HCT116 (cell line): ENCODE measurements around the gene SLC1A1. TPM values are rescaled to one million over a fixed set of nuclear protein-coding genes. Genes with fewer than 3 reads are reported as not detected.

Experiments
- ATAC-seq: fragments of 200-7000 bp; cut with Tn5 transposase; 2 replicates; pipeline ENCODE4 v1.9.1; 2020; ENCODE audit warnings: mild to moderate bottlenecking, moderate library complexity
- BruUV-seq: library from RNA; stranded (reverse); fragments of 400-500 nt; replicated peaks from 2 replicates; lab custom pipeline; 2021; lab: Mats Ljungman, UMichigan
- CTCF ChIA-PET: fragments of 300-600 bp; sonication (Branson Sonifier 250); formaldehyde crosslinking; loops from one replicate; lab custom pipeline; 2021; ENCODE audit warnings: antibody characterized with exemption; lab: Charles Lee
- POLR2A ChIA-PET: fragments of 300-600, 350-600 bp; sonication (Branson Sonifier 250); formaldehyde crosslinking; loops from one replicate; lab custom pipeline; 2021; ENCODE audit warnings: antibody characterized with exemption; lab: Charles Lee
- RAD21 ChIA-PET, 2 experiments: fragments of 300-600 bp; sonication (Branson Sonifier 250); formaldehyde crosslinking; loops; one replicate each; lab custom pipeline; 2023; ENCODE audit warnings: low total read pairs in 2 of 2; ENCODE audit not compliant: uncharacterized antibody in 2 of 2, unreplicated experiment in 2 of 2, low non-redundant PET in 1 of 2; lab: Charles Lee
- DNase-seq: peaks from one replicate; pipeline ENCODE4 v3.0.0-alpha.2; 2010; ENCODE audit warnings: low read depth, low spot score
- H2AFZ ChIP-seq: fragments of 200-600 bp; shearing (Covaris generic), sonication (generic); 2 replicates; pipeline ENCODE4 v1.6.1; 2017; ENCODE audit warnings: low read depth, mixed run types, mixed read lengths, antibody characterized with exemption, low read length; ENCODE audit not compliant: poor library complexity, severe bottlenecking
- H3K27ac ChIP-seq: 2 replicates; pipeline ENCODE4 v1.5.1; 2012; ENCODE audit warnings: low read depth, low read length
- H3K27me3 ChIP-seq: fragments of 200-600 bp; sonication (generic); 2 replicates; pipeline ENCODE4 v1.6.1; 2016; ENCODE audit warnings: mixed run types, low read length, mixed read lengths; ENCODE audit not compliant: insufficient read depth
- H3K36me3 ChIP-seq, 2 experiments: fragments of 200-500 bp in 1 of 2; fragments of 200-600 bp in 1 of 2; sonication (Bioruptor generic) in 1 of 2; sonication (generic) in 1 of 2; 2 replicates each; pipeline versions ENCODE4 v1.5.1 to v1.6.1; 2014 to 2016; ENCODE audit warnings: low read length in 2 of 2, inconsistent platforms in 1 of 2, mixed read lengths in 1 of 2, mixed run types in 1 of 2; ENCODE audit not compliant: insufficient read depth in 2 of 2, control insufficient read depth in 1 of 2
- H3K4me1 ChIP-seq, 2 experiments: fragments of 200-600 bp in 1 of 2; sonication (generic) in 1 of 2; 2 replicates each; pipeline versions ENCODE4 v1.5.1 to v1.6.1; 2012 to 2017; ENCODE audit warnings: low read length in 2 of 2, inconsistent platforms in 1 of 2, mild to moderate bottlenecking in 1 of 2, mixed read lengths in 1 of 2, mixed run types in 1 of 2, moderate library complexity in 1 of 2; ENCODE audit not compliant: insufficient read depth in 2 of 2, control insufficient read depth in 1 of 2
- H3K4me2 ChIP-seq: fragments of 200-600 bp; sonication (generic); 2 replicates; pipeline ENCODE4 v1.6.1; 2017; ENCODE audit warnings: mixed run types, low read length, mixed read lengths
- H3K4me3 ChIP-seq, 2 experiments: fragments of 200-600 bp in 1 of 2; sonication (generic) in 1 of 2; replicated peaks in 1 of 2; 2 replicates each; pipeline ENCODE4 v1.5.1; 2011 to 2016; ENCODE audit warnings: low read length in 2 of 2, control low read depth in 1 of 2, low read depth in 1 of 2, mild to moderate bottlenecking in 1 of 2, mixed read lengths in 1 of 2, mixed run types in 1 of 2
- H3K79me2 ChIP-seq: fragments of 200-600 bp; sonication (generic); 2 replicates; pipeline ENCODE4 v1.6.1; 2017; ENCODE audit warnings: mild to moderate bottlenecking, mixed run types, low read length, moderate library complexity, mixed read lengths; ENCODE audit not compliant: insufficient read depth
- H3K9ac ChIP-seq: fragments of 200-600 bp; sonication (generic); 2 replicates; pipeline ENCODE4 v1.6.1; 2016; ENCODE audit warnings: low read length, mixed read lengths
- H3K9me2 ChIP-seq: fragments of 200-600 bp; sonication (generic), shearing (Covaris generic); 2 replicates; pipeline ENCODE4 v1.6.1; 2017; ENCODE audit warnings: mixed run types, mild to moderate bottlenecking, moderate library complexity; ENCODE audit not compliant: insufficient read depth
- H3K9me3 ChIP-seq, 2 experiments: fragments of 200-500 bp in 1 of 2; fragments of 200-600 bp in 1 of 2; sonication (Bioruptor generic) in 1 of 2; sonication (generic) in 1 of 2; 2 replicates each; pipeline ENCODE4 v1.6.1; 2014 to 2017; ENCODE audit warnings: low read length in 2 of 2, mixed read lengths in 2 of 2, inconsistent platforms in 1 of 2, low read depth in 1 of 2, mild to moderate bottlenecking in 1 of 2, mixed run types in 1 of 2, moderate library complexity in 1 of 2; ENCODE audit not compliant: control insufficient read depth in 1 of 2, insufficient read depth in 1 of 2
- H4K20me1 ChIP-seq: fragments of 200-600 bp; sonication (generic), shearing (Covaris generic); 2 replicates; pipeline ENCODE4 v1.6.1; 2017; ENCODE audit warnings: mixed run types, mild to moderate bottlenecking, moderate library complexity; ENCODE audit not compliant: insufficient read depth
- ATF3 ChIP-seq: IDR thresholded peaks from 2 replicates; pipeline ENCODE4 v1.6.1; 2012
- CBX3 ChIP-seq: IDR thresholded peaks from 2 replicates; pipeline ENCODE4 v1.6.1; 2012; ENCODE audit warnings: low read depth
- CEBPB ChIP-seq: IDR thresholded peaks from 2 replicates; pipeline ENCODE4 v1.6.1; 2012; ENCODE audit warnings: low read depth
- CTCF ChIP-seq, 3 experiments: fragments of 200-600 bp in 1 of 3; sonication (generic) in 1 of 3; IDR thresholded peaks in 2 of 3; conservative IDR thresholded peaks in 1 of 3; 2 replicates each; pipeline ENCODE4 v1.5.1; 2012 to 2017; ENCODE audit warnings: low read depth in 2 of 3, low read length in 2 of 3, antibody characterized with exemption in 1 of 3, borderline replicate concordance in 1 of 3, control low read depth in 1 of 3, mild to moderate bottlenecking in 1 of 3, mixed read lengths in 1 of 3, mixed run types in 1 of 3, moderate library complexity in 1 of 3; ENCODE audit not compliant: insufficient read depth in 1 of 3
- ELF1 ChIP-seq: IDR thresholded peaks from 2 replicates; pipeline ENCODE4 v1.6.1; 2012; ENCODE audit warnings: low read depth, borderline replicate concordance
- EZH2phosphoT487 ChIP-seq: fragments of 200-600 bp; IDR thresholded peaks from 2 replicates; pipeline ENCODE4 v1.6.1; 2018; ENCODE audit warnings: antibody characterized with exemption, borderline replicate concordance
- JUND ChIP-seq: IDR thresholded peaks from 2 replicates; pipeline ENCODE4 v1.6.1; 2012
- MAX ChIP-seq: IDR thresholded peaks from 2 replicates; pipeline ENCODE4 v1.6.1; 2012
- POLR2A ChIP-seq: IDR thresholded peaks from 2 replicates; pipeline ENCODE4 v1.7.0; 2011; ENCODE audit warnings: borderline replicate concordance; ENCODE audit not compliant: insufficient read depth, insufficient read length; ENCODE audit errors: extremely low read depth
- POLR2AphosphoS5 ChIP-seq: IDR thresholded peaks from 2 replicates; pipeline ENCODE4 v1.6.1; 2011; ENCODE audit warnings: mild to moderate bottlenecking, low read depth, low read length, moderate library complexity
- RAD21 ChIP-seq: IDR thresholded peaks from 2 replicates; pipeline ENCODE4 v1.6.1; 2012; ENCODE audit warnings: low read depth, mild to moderate bottlenecking
- REST ChIP-seq: IDR thresholded peaks from 2 replicates; pipeline ENCODE4 v1.6.1; 2012; ENCODE audit warnings: low read depth
- SIN3A ChIP-seq: IDR thresholded peaks from 2 replicates; pipeline ENCODE4 v1.6.1; 2012; ENCODE audit warnings: low read depth
- SP1 ChIP-seq: IDR thresholded peaks from 2 replicates; pipeline ENCODE4 v1.6.1; 2012; ENCODE audit warnings: low read depth
- TCF7L2 ChIP-seq: IDR thresholded peaks from 2 replicates; pipeline ENCODE4 v1.7.0; 2011; ENCODE audit warnings: borderline replicate concordance, inconsistent platforms; ENCODE audit not compliant: insufficient read depth, insufficient read length; ENCODE audit errors: extremely low read depth
- YY1 ChIP-seq: IDR thresholded peaks from 2 replicates; pipeline ENCODE4 v1.6.1; 2011; ENCODE audit warnings: low read length, low read depth, moderate library complexity, mild to moderate bottlenecking; ENCODE audit not compliant: insufficient replicate concordance; ENCODE audit errors: extremely low read depth
- ZFX ChIP-seq: fragments of 450-650 bp; IDR thresholded peaks from 2 replicates; pipeline ENCODE4 v1.6.1; 2017
- intact Hi-C: fragments of 100-400 bp; cut with micrococcal nuclease; formaldehyde crosslinking; loops from 2 replicates; pipeline ENCODE4 v1.10.0; 2022
- total RNA-seq: library from RNA; stranded (reverse); gene quantifications from one replicate; pipeline ENCODE4 v1.2.1, GENCODE V29; 2021; ENCODE audit not compliant: unreplicated experiment

Gene SLC1A1
- total RNA-seq, 1 experiment from 2014 or later = 6.8 TPM

- intact Hi-C loops = no loop called here
- Histone ChIP-seq H3K4me3 (no peak overlapping the region), H3K27me3 (no peaks in the 10 kb centered on the region), H2AFZ (no peak overlapping the region), H3K36me3 (no peaks in the 10 kb centered on the region), H3K9me2 (no peaks in the 10 kb centered on the region), H3K4me1 (no peaks in the 10 kb centered on the region), H4K20me1 (no peaks in the 10 kb centered on the region), H3K4me2 (no peak overlapping the region), H3K79me2 (no peaks in the 10 kb centered on the region), H3K27ac (no peak overlapping the region), H3K9me3 (no peaks in the 10 kb centered on the region; a peak in 1 of 4 replicates), H3K9ac (no peak overlapping the region)
- ChIA-PET POLR2A (no interaction called here), CTCF (no interaction called here), RAD21 (no interaction called here)
- TF ChIP-seq ATF3 (no peak), RAD21 (no peak), TCF7L2 (no peak), ELF1 (no peak), SIN3A (no peak), POLR2A (no peak), EZH2phosphoT487 (no peak), CEBPB (no peak), JUND (no peak), CBX3 (no peak), MAX (no peak), POLR2AphosphoS5 (no peak), CTCF (IDR thresholded peaks at IDR 0.05 in 2 of 3, conservative IDR thresholded peaks at IDR 0.05 in 1 of 3; ENCODE audit: borderline replicate concordance in 1 of 3, insufficient read depth in 1 of 3, low read depth in 2 of 3, low read length in 2 of 3) (no peak), ZFX (no peak), SP1 (no peak), REST (no peak), YY1 (no peak)
- no peak for DNase-seq
- BruUV-seq = no TSS peak
- no peak for ATAC-seq
Observed at GRCh38 chr9:4443439-4443838, 46.8 kb upstream of the SLC1A1 start.
